ENCODE measurements around the gene PAK4. TPM values are rescaled to one million over a fixed set of nuclear protein-coding genes. Genes with fewer than 3 reads are reported as not detected.
"Not testable (repeated sequence)": the region's sequence is repeated elsewhere in the genome, so short reads cannot be mapped to it uniquely, and the experiment has no call there.

PAK4 gene
- total RNA-seq, 1 donor from 2014 or later: 14.8 TPM

GRCh38 chr19:39112338-39112890, 13.2 kb upstream of the PAK4 start:
- intact Hi-C loops (cut with micrococcal nuclease): no loop called here
- no peak for DNase-seq
- peaks cover 3% of the 10 kb centered on the region for H3K4me1 Mint-ChIP-seq
- H3K27ac Mint-ChIP-seq: no peak overlapping the region
- H3K9me3 Mint-ChIP-seq: no peaks in the 10 kb centered on the region
- no peaks in the 10 kb centered on the region for H3K36me3 Mint-ChIP-seq (ENCODE audit: low read depth)
- H3K4me3 Mint-ChIP-seq: no peak overlapping the region
- H3K27me3 Mint-ChIP-seq: no peaks in the 10 kb centered on the region

DNA sequence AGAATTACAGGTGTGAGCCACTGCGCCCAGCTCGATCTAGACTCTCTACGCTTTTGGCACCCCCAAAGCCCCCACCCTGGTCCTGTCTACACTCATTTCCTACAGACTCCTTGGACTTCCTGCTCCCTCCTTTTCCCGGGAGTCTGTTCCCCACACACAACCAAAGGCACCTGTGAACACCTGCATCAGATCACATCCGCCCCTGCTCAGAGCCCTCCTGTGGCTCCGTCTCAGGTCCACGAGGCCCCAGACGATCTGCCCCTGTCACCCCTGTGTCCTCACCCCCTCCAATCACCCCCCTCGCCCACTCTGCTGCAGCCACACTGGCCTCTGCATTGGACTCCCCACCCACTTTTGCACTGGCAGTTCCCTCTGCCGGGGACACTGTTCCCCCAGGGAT, 12.4 kb upstream of the PAK4 start:
- intact Hi-C loops (cut with micrococcal nuclease): no loop called here
- Mint-ChIP-seq H3K27me3 (no peaks in the 10 kb centered on the region), H3K4me3 (no peak overlapping the region), H3K4me1 (peaks cover 3% of the 10 kb centered on the region), H3K27ac (no peak overlapping the region), H3K9me3 (no peaks in the 10 kb centered on the region), H3K36me3 (ENCODE audit: low read depth) (no peaks in the 10 kb centered on the region)
- DNase-seq: no peak

DNA sequence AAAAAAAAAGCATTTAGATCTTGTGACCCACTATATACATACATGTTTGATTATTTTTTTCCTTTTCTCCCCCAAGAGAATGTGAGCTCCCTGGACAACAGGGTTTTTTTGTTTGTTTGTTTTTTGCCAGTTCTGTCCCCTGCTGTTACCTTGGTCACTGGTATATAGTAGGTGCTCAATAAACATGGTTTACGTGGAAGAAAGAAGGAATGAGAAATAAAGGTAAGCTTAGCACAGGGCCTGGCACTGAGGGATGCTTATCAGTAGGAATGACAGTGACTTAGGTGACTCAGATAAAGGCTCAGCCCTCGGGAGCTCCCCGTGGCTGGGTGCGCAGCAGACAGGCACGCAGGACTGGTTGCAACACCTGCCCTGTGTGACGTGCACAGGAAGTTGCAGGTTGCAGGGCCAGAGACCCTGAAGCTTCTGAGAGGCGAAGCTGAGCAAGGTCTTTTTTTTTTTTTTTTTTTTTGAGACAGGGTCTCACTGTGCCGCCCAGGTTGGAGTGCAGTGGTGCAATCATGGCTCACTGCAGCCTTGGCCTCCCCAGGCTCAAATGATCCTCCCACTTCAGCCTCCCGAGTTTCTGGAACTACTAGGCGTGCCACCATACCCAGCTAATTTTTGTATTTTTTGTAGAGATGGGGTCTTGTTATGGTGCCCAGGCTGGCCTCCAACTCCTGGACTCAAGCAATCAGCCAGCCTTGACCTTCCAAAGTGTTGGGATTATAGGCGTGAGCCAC, 10.3 kb upstream of the PAK4 start:
- DNase-seq: no peak
- H3K4me3 Mint-ChIP-seq: no peak overlapping the region
- H3K9me3 Mint-ChIP-seq: no peaks in the 10 kb centered on the region
- H3K36me3 Mint-ChIP-seq (ENCODE audit: low read depth): no peaks in the 10 kb centered on the region
- no peak overlapping the region for H3K27ac Mint-ChIP-seq
- H3K27me3 Mint-ChIP-seq: peaks cover 2% of the 10 kb centered on the region
- intact Hi-C loops (cut with micrococcal nuclease): no loop called here
- H3K4me1 Mint-ChIP-seq: peaks cover 3% of the 10 kb centered on the region

- DNase-seq; H3K27me3 Mint-ChIP-seq; intact Hi-C loops (cut with micrococcal nuclease); H3K4me1 Mint-ChIP-seq; H3K4me3 Mint-ChIP-seq; H3K9me3 Mint-ChIP-seq; H3K36me3 Mint-ChIP-seq (ENCODE audit: low read depth); H3K27ac Mint-ChIP-seq: not testable (repeated sequence)
Observed at GRCh38 chr19:39117023-39117422, 8.6 kb upstream of the PAK4 start.

- DNase-seq: no peak
- H3K4me1 Mint-ChIP-seq: peaks cover 8% of the 10 kb centered on the region
- no peaks in the 10 kb centered on the region for H3K36me3 Mint-ChIP-seq (ENCODE audit: low read depth)
- intact Hi-C loops (cut with micrococcal nuclease): loop anchor here (5.0 kb wide), 1 partner anchor 412 kb away; the partner anchor contains the start of gene EID2B
- H3K9me3 Mint-ChIP-seq: no peaks in the 10 kb centered on the region
- no peak overlapping the region for H3K4me3 Mint-ChIP-seq
- peaks cover 7% of the 10 kb centered on the region for H3K27me3 Mint-ChIP-seq
- H3K27ac Mint-ChIP-seq: no peak overlapping the region
Observed at GRCh38 chr19:39119830-39120229, 5.8 kb upstream of the PAK4 start.

DNA sequence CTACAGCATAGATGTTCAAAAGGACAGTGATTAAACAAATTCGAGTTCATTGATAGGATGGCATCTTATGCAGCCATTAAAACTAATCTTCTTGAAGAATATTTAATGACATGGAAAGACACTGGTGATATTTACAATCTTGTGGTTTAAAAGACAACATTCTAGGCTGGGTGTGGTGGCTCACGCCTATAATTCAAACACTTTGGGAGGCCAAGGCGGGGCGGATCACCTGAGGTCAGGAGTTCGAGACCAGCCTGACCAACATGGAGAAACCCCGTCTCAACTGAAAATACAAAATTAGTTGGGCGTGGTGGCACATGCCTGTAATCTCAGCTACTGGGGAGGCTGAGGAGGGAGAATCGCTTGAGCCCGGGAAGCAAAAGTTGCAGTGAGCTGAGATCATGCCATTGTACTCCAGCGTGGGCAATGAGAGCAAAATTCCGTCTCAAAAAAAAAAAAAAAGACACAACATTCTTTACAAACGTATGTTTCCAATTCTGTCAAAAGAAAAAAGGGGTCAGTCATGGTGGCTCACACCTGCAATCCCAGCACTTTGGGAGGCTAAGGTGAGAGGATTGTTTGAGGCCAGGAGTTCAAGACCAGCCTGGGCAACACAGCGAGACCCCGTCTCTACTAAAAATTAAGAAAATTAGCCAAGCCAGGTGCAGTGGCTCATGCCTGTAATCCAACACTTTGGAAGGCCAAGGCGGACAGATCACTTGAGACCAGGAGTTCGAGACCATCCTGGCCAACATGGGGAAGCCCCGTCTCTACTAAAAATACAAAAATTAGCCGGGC, 2.5 kb upstream of the PAK4 start:
- H3K36me3 Mint-ChIP-seq (ENCODE audit: low read depth): peaks cover 2% of the 10 kb centered on the region
- DNase-seq: no peak
- H3K27ac Mint-ChIP-seq: no peak overlapping the region
- no peak overlapping the region for H3K4me3 Mint-ChIP-seq
- H3K27me3 Mint-ChIP-seq: peaks cover 7% of the 10 kb centered on the region
- H3K9me3 Mint-ChIP-seq: no peaks in the 10 kb centered on the region
- intact Hi-C loops (cut with micrococcal nuclease): loop anchor here (1.0 to 5.0 kb wide), 4 partner anchors 64 to 409 kb away; partner anchors contain the start of genes EID2B and PLEKHG2
- H3K4me1 Mint-ChIP-seq: peaks cover 27% of the 10 kb centered on the region

DNA sequence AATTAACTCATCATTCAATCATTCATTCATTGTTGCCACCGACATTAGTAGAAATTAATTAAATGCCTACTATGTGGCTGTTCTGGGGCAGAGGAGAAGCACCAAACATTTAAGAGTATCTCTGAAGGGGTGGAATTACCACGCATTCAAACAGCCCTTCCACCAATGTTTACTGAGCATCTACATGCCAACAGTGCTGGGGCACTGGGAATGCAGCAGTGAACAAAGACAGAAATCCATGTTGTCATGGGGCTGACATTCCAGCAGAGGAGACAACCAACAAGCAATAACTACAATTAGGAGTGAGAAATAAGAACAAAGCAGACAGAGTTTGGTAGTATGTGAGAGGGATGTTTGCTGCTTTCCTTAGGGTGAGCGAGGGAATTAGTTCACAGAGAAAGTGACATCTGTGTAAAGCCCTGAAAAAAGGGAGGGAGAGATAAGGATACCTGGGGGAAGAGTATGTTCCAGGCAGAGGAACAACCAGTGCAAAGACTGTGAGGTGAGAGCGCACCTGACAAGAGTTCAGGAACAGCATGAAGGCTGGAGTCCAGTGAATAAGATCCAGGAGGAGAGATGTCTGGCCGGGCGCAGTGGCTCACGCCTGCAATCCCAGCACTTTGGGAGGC, 1.3 kb upstream of the PAK4 start:
- Mint-ChIP-seq H3K27me3 (peaks cover 7% of the 10 kb centered on the region), H3K27ac (peak overlapping the region; percentile 76), H3K9me3 (no peaks in the 10 kb centered on the region), H3K4me3 (peak overlapping the region; percentile 68), H3K4me1 (peaks cover 27% of the 10 kb centered on the region), H3K36me3 (ENCODE audit: low read depth) (peaks cover 2% of the 10 kb centered on the region)
- intact Hi-C loops (cut with micrococcal nuclease): loop anchor here (5.0 kb wide), 1 partner anchor 408 kb away; the partner anchor contains the start of gene EID2B
- DNase-seq: no peak

- Mint-ChIP-seq H3K4me3 (peak overlapping the region; percentile 89), H3K4me1 (peaks cover 30% of the 10 kb centered on the region), H3K36me3 (ENCODE audit: low read depth) (peaks cover 4% of the 10 kb centered on the region), H3K9me3 (no peaks in the 10 kb centered on the region), H3K27me3 (peaks cover 6% of the 10 kb centered on the region), H3K27ac (peak overlapping the region; percentile 96)
- intact Hi-C loops (cut with micrococcal nuclease): no loop called here
- no peak for DNase-seq
Observed at GRCh38 chr19:39125199-39125553, 410 bp upstream of the PAK4 start.

DNA sequence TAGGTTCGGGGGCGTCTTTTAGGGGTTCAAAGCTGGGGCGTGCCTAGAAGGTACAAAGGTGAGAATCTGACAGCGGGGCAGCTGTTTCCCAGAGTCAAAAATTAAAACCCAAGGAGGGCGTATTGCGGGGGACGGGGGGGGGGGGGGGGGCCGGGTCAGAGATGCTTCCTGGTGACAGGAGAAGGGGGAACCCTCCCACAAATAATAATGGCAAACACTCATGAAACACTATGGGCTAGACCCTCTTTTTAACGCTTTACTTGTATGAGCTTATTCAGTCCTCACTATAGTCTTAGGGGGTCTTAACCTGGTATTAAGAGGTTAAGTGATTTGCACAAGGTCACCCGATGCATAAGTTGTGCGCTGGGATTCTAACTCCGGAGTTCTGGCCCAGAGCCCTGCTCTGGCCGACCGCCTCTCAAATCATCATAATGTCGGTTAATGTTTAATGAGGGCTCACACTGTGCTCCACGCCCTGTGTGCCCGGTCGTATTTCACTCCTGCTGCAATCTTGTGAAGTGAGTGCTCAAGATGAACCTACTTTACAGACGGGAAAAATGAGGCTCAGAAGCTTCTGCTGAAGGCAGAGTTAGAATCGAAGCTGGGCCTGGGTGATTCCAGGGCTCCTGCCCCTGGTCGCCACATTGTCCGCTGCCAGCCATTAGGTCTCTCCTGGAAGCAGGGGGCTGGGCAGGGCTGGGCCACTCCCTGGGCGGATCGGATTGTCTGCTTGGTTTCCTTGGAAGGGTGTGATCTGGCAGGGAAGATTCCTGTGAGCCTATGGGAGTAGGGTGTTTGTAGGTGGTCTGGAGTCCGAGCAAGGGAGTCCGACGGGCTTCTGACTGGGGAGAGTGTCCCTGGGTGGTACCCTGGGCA, 964 bp downstream of the PAK4 start:
- H3K36me3 Mint-ChIP-seq (ENCODE audit: low read depth): peaks cover 4% of the 10 kb centered on the region
- intact Hi-C loops (cut with micrococcal nuclease): no loop called here
- DNase-seq: no peak
- peaks cover 3% of the 10 kb centered on the region for H3K27me3 Mint-ChIP-seq
- H3K9me3 Mint-ChIP-seq: no peaks in the 10 kb centered on the region
- peak overlapping the region; percentile 89 for H3K4me3 Mint-ChIP-seq
- H3K27ac Mint-ChIP-seq: peak overlapping the region; percentile 96
- H3K4me1 Mint-ChIP-seq: peaks cover 31% of the 10 kb centered on the region

DNA sequence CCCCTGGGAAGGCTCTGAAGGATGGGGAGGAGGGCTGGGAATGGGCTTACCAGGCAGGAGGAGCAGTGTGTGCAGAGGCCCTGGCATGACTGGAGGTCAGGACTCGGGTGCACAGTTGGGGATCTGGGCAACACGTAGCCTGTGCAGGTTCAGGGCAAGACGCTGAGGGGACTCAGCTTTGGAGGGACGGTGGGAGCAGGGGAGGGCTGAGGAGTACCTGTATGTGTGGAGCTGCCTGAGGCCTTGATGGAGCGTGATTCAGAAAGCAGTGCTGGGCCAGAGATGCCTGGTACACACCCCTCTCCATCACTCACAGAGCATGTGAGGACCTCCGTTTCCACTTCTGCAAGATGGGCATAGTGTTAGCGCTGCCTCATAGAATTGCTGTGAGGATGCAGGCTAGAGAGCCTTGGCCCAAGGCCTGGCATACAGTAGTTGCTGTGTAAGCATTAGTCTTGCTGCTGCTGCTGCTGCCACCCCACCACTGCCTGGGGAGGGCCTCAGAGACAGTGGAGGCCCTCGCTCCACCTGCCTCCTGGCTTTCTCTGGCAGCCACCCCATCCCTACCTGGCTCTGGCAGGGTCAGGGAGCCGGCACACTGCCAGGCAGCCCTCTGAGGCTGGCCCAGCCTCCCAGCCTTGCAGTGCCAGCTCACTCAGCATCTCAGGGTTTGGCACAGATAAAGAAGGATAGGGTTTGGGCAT, 2.4 kb downstream of the PAK4 start:
- H3K4me3 Mint-ChIP-seq: no peak overlapping the region

GRCh38 chr19:39128516-39129079, 3.0 kb downstream of the PAK4 start:
- Mint-ChIP-seq H3K4me3 (no peak overlapping the region), H3K4me1 (peaks cover 36% of the 10 kb centered on the region)
- intact Hi-C loops (cut with micrococcal nuclease): no loop called here

More for the DNA sequence above, 2.4 kb downstream of the PAK4 start:
- intact Hi-C loops (cut with micrococcal nuclease): no loop called here
- H3K27ac Mint-ChIP-seq: peak overlapping the region; percentile 9
- DNase-seq: no peak
- peaks cover 4% of the 10 kb centered on the region for H3K36me3 Mint-ChIP-seq (ENCODE audit: low read depth)
- H3K9me3 Mint-ChIP-seq: no peaks in the 10 kb centered on the region
- peaks cover 36% of the 10 kb centered on the region for H3K4me1 Mint-ChIP-seq
- H3K27me3 Mint-ChIP-seq: no peaks in the 10 kb centered on the region

DNA sequence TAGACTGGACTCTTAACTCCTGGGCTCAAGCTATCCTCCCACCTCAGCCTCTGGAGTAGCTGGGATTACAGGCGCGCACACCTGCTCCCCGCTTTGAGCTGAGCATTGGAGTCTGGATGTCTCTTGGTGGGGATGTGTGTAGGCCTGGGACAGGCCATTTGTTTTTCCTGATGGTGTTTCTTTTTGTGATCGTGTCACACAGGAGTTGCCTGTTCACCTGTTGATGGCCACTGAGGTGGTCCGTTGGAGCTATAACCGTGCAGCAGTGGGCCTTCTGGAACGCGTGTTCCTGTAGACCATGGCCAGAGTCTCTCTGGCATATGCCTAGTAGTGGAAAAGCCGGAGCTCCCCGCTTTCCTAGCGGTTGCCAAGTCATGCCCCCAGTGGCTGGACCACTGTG, 3.5 kb downstream of the PAK4 start:
- Mint-ChIP-seq H3K27me3 (no peaks in the 10 kb centered on the region), H3K36me3 (ENCODE audit: low read depth) (peaks cover 4% of the 10 kb centered on the region), H3K4me1 (peaks cover 35% of the 10 kb centered on the region), H3K9me3 (no peaks in the 10 kb centered on the region), H3K4me3 (no peak overlapping the region), H3K27ac (no peak overlapping the region)
- no peak for DNase-seq
- intact Hi-C loops (cut with micrococcal nuclease): no loop called here

More at GRCh38 chr19:39128516-39129079, 3.0 kb downstream of the PAK4 start:
- Mint-ChIP-seq H3K27ac (peak overlapping the region; percentile 15), H3K36me3 (ENCODE audit: low read depth) (peaks cover 4% of the 10 kb centered on the region), H3K9me3 (no peaks in the 10 kb centered on the region), H3K27me3 (no peaks in the 10 kb centered on the region)
- DNase-seq: no peak

Data from activated CD4-positive, alpha-beta T cell treated with anti-CD3 and anti-CD28 coated beads, Interleukin-2, amount 10 ng/mL, durations not matched to agents 24 days and 14 days (primary cell).